Kidney (tissue), 14 donors: ENCODE data around the gene ABCC11. TPM values are rescaled to one million over a fixed set of nuclear protein-coding genes. Genes with fewer than 3 reads are reported as not detected.

Experiments
- DNase-seq, 5 donors: peaks; one replicate each; pipeline ENCODE4 v3.0.0-alpha.2; 2013 to 2020
- FAIRE-seq: peaks from 2 replicates; lab custom pipeline; 2012; peaks lifted over from hg19 to GRCh38; lab: Jason Lieb, UNC
- H3K27ac ChIP-seq, 2 donors: one replicate each; pipeline ENCODE4 v1.7.0; 2013; ENCODE audit warnings: low read depth in 2 of 2, low read length in 2 of 2, inconsistent platforms in 1 of 2
- H3K27me3 ChIP-seq: one replicate; pipeline ENCODE4 v1.7.1; 2013; ENCODE audit warnings: low read length, inconsistent platforms; ENCODE audit not compliant: control insufficient read depth, insufficient read depth
- H3K36me3 ChIP-seq, 3 donors: one replicate each; pipeline versions ENCODE4 v1.7.0 to v1.7.1; 2013; ENCODE audit warnings: low read length in 3 of 3, control low read depth in 1 of 3, inconsistent platforms in 1 of 3; ENCODE audit not compliant: insufficient read depth in 3 of 3, control insufficient read depth in 2 of 3
- H3K4me1 ChIP-seq, 3 donors: one replicate each; pipeline versions ENCODE4 v1.7.0 to v1.7.1; 2013; ENCODE audit warnings: low read length in 3 of 3, inconsistent platforms in 1 of 3, low read depth in 1 of 3; ENCODE audit not compliant: control insufficient read depth in 2 of 3, insufficient read depth in 2 of 3
- H3K4me3 ChIP-seq, 3 donors: one replicate each; pipeline versions ENCODE4 v1.7.0 to v1.8.1; 2013; ENCODE audit warnings: low read length in 3 of 3, control low read depth in 1 of 3, inconsistent platforms in 1 of 3
- H3K9ac ChIP-seq, 3 donors: one replicate each; pipeline versions ENCODE4 v1.7.0 to v1.7.1; 2013; ENCODE audit warnings: low read length in 3 of 3, control low read depth in 1 of 3, inconsistent platforms in 1 of 3
- H3K9me3 ChIP-seq, 3 donors: one replicate each; pipeline versions ENCODE4 v1.7.0 to v1.7.1; 2013; ENCODE audit warnings: low read length in 3 of 3, control low read depth in 1 of 3, inconsistent platforms in 1 of 3; ENCODE audit not compliant: control insufficient read depth in 2 of 3, insufficient read depth in 1 of 3
- intact Hi-C: fragments of 100-400 bp; cut with DNase I; formaldehyde crosslinking; loops from one replicate; pipeline ENCODE4 v1.11.1; 2022
- polyA plus RNA-seq: library from polyadenylated mRNA; stranded (reverse); fragments of 350-450 nt; fragmentation: Illumina TruSeq; extraction: RNeasy Lipid Tissue Mini Kit (QIAGEN cat#74804); gene quantifications from one replicate; pipeline ENCODE4 v1.2.3, GENCODE V29; 2014; ENCODE audit warnings: low read depth, low replicate concordance; ENCODE audit not compliant: insufficient read depth
- total RNA-seq: library from RNA; stranded (reverse); fragmentation: NEBNext Ultra II Directional; extraction: Animal tissue kit (Norgen Biotek cat#: 25700); gene quantifications from one replicate; pipeline ENCODE4 v1.2.1, GENCODE V29; 2021
- TF ChIP-seq, protein P1 (sequence below): IDR thresholded peaks from 3 replicates; pipeline ENCODE4 v1.5.1; 2012; ENCODE audit warnings: mild to moderate bottlenecking, moderate library complexity, borderline replicate concordance; ENCODE audit not compliant: insufficient read depth; ENCODE audit errors: extremely low read depth
- donor health status: control.
- donor health status: control.
- donor health status: control.
- donor health status: control.
- donor health status: control.
- donor health status: DM: yes; HTN: yes; CAD: no.
- donor health status: Normal renal cell carcinoma (clear cell type).

Gene ABCC11
- total and polyA plus RNA-seq, 2 donors from 2014 or later: 0.09 TPM; not detected in 1

DNA sequence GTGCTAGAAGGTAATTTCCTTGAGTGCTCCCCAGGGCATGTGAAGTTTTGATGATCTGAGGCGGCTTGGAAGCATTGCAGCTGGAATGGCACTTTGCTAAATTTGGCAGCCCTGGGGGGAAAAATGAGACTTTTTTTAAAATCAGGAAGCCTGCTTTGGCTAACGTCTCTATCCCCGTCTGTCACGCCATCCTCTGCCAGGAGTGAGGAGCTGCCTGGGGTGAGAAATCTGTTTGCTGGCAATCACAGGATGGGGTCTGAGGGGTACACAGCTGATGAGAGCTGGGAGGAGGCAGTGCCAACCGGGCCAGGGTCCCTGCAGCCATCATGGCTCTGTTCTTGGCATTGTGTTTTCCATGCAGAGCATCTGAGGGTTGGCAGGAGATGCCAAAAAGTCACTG, 93.6 kb downstream of the ABCC11 start:
- no peaks in the 10 kb centered on the region for H3K4me1 ChIP-seq
- peaks cover 2% of the 10 kb centered on the region for H3K27me3 ChIP-seq
- H3K27ac ChIP-seq: no peak overlapping the region
- H3K36me3 ChIP-seq: no peaks in the 10 kb centered on the region
- H3K4me3 ChIP-seq: no peak overlapping the region
- H3K9me3 ChIP-seq: peaks cover 0 to 2% (median 0%) of the 10 kb centered on the region in 3 donors
- TF ChIP-seq, protein P1, sequence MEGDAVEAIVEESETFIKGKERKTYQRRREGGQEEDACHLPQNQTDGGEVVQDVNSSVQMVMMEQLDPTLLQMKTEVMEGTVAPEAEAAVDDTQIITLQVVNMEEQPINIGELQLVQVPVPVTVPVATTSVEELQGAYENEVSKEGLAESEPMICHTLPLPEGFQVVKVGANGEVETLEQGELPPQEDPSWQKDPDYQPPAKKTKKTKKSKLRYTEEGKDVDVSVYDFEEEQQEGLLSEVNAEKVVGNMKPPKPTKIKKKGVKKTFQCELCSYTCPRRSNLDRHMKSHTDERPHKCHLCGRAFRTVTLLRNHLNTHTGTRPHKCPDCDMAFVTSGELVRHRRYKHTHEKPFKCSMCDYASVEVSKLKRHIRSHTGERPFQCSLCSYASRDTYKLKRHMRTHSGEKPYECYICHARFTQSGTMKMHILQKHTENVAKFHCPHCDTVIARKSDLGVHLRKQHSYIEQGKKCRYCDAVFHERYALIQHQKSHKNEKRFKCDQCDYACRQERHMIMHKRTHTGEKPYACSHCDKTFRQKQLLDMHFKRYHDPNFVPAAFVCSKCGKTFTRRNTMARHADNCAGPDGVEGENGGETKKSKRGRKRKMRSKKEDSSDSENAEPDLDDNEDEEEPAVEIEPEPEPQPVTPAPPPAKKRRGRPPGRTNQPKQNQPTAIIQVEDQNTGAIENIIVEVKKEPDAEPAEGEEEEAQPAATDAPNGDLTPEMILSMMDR: no peak
- intact Hi-C loops: loop anchor here (10.0 kb wide), 1 partner anchor 1119 kb away; no protein-coding TSS in a partner anchor
- FAIRE-seq (no peak), DNase-seq (no peak)
- H3K9ac ChIP-seq: no peak overlapping the region

DNA sequence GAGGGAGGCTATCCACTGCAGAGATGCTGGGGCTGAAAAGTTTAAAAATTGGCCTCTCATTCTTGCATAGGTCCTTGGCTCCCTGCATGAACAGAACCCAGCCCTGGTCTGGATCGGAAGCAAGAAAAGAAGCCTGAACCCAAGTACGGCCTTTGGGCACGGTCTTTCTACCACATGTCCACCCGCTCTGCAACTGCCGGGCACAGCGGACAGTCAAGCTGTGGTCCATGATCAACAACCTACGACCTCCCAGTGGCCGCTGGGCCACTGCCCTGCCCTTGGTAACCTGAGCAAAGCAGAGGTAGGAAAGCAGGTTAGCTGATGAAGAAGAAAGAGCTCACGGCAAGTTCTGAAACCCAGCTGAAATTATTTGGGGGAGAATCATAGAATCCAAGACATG, 95.1 kb downstream of the ABCC11 start:
- intact Hi-C loops: loop anchor here (10.0 kb wide), 1 partner anchor 1117 kb away; no protein-coding TSS in a partner anchor
- Histone ChIP-seq H3K9ac (no peak overlapping the region), H3K9me3 (peaks cover 0 to 2% (median 0%) of the 10 kb centered on the region in 3 donors), H3K27me3 (peaks cover 2% of the 10 kb centered on the region), H3K27ac (no peak overlapping the region), H3K4me3 (no peak overlapping the region), H3K36me3 (no peaks in the 10 kb centered on the region), H3K4me1 (no peaks in the 10 kb centered on the region)
- FAIRE-seq: no peak
- no peak for DNase-seq
- TF ChIP-seq, protein P1: no peak

DNA sequence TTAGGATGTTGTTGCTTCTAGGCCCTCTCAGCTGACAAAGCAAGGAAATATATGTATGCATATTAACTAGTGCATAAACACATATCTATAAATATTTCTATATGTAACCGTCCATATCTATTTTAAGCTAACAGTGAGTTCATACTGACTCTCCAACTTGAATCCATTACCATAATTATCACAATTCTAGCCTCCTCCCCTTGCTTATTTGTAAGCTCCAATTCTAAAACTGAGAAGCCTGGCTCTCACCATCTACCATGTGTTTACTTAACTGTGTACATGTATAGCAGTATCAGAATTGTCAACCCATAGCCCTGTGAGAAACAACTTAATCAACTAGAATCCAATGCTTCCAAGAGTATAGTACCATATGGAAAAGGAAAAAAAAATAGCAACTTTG, 96.6 kb downstream of the ABCC11 start:
- H3K4me1 ChIP-seq: no peaks in the 10 kb centered on the region
- DNase-seq: no peak
- H3K9me3 ChIP-seq: peaks cover 0 to 2% (median 0%) of the 10 kb centered on the region in 3 donors
- intact Hi-C loops: loop anchor here (10.0 kb wide), 1 partner anchor 1116 kb away; no protein-coding TSS in a partner anchor
- no peaks in the 10 kb centered on the region for H3K27me3 ChIP-seq
- no peak for FAIRE-seq
- TF ChIP-seq, protein P1: no peak
- no peak overlapping the region for H3K9ac ChIP-seq
- H3K4me3 ChIP-seq: no peak overlapping the region
- no peak overlapping the region for H3K27ac ChIP-seq
- H3K36me3 ChIP-seq: no peaks in the 10 kb centered on the region

DNA sequence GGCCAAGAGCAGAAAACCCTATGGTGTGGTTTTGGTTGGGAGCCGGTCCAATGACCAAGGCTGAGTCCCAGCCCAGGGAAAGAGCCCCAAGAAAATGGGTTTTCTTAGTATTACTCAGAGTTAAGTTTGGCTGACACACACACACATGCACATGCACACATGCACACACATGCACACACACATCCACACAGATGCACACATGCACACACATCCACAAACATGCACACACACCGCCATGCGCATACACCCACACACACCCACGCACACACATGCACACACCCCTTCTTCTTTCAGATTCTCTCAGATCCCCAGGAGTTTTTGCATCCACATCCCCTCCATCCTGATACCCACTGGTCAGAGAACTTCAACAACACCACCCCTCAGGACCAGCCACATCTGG, 100.6 kb downstream of the ABCC11 start:
- H3K9me3 ChIP-seq: peaks cover 0 to 2% (median 0%) of the 10 kb centered on the region in 3 donors
- H3K9ac ChIP-seq: no peak overlapping the region
- no peaks in the 10 kb centered on the region for H3K4me1 ChIP-seq
- H3K36me3 ChIP-seq: no peaks in the 10 kb centered on the region
- TF ChIP-seq, protein P1: no peak
- H3K27me3 ChIP-seq: no peaks in the 10 kb centered on the region
- DNase-seq (no peak), FAIRE-seq (no peak)
- no peak overlapping the region for H3K4me3 ChIP-seq
- H3K27ac ChIP-seq: no peak overlapping the region
- intact Hi-C loops: no loop called here
